C4-2B (cell line): ENCODE results near the gene EFCC1.

Experiments
- CTCF ChIP-seq: fragments of 450-650 bp; conservative IDR thresholded peaks from 2 replicates; pipeline ENCODE4 v1.5.1; 2017; ENCODE audit warnings: mild to moderate bottlenecking
- ZFX ChIP-seq: fragments of 450-650 bp; IDR thresholded peaks from 2 replicates; pipeline ENCODE4 v1.6.1; 2017

- TF ChIP-seq CTCF (no peak), ZFX (no peak)
Measured at GRCh38 chr3:128997486-128998133, 3.5 kb upstream of the EFCC1 start.
